NCI-H2227 (cell line): ENCODE data around the gene PRG3.

ENCODE experiments used
- DNase-seq: peaks from one replicate; lab custom pipeline; 2025; ENCODE audit not compliant: unreplicated experiment; lab: John Stamatoyannopoulos, UW

The PRG3 gene

DNA sequence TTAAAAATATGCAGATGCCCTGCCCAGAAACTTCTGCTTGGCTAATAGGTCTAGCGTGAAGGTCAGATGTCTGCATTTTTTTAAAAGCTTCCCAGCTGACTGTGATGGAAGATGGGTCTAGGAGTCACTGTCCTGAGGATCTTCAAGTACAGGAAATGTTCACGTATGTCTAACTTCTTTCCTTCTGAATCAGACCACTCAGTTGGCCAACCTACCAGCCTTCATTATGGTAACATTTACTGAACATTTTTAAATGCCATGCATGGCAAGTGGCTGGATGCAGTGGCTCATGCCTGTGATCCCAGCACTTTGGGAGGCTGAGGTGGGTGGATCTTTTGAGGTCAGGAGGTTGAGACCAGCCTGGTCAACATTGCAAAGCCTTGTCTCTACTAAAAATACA, 10.6 kb upstream of the PRG3 start:
- no peak for DNase-seq

DNA sequence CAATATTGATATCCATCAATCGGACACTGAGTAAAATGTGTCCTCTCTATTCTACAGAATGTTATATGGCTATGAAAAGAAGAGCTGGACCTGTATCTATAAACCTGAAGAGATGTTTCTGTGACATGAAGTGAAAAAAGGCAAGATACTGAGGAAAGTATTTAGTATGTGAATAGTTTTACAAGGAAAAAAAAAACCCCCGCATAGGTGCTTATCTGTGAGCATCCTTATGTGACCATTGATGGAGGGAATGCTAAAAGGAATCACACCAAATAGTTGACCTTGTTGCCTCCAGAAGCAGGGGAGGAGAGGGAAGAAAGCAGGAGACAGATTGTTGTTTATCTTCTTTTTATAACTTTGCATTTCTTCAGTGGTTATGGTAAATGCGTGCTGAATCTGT, 10.2 kb upstream of the PRG3 start:
- no peak for DNase-seq

GRCh38 chr11:57390535-57390934, 9.6 kb upstream of the PRG3 start, which contains the start of gene PRG2:
Gene PRG2 (minus strand): TSS chr11:57390650. CDS start chr11:57389944, 706 bp downstream.
- DNase-seq = no peak

DNA sequence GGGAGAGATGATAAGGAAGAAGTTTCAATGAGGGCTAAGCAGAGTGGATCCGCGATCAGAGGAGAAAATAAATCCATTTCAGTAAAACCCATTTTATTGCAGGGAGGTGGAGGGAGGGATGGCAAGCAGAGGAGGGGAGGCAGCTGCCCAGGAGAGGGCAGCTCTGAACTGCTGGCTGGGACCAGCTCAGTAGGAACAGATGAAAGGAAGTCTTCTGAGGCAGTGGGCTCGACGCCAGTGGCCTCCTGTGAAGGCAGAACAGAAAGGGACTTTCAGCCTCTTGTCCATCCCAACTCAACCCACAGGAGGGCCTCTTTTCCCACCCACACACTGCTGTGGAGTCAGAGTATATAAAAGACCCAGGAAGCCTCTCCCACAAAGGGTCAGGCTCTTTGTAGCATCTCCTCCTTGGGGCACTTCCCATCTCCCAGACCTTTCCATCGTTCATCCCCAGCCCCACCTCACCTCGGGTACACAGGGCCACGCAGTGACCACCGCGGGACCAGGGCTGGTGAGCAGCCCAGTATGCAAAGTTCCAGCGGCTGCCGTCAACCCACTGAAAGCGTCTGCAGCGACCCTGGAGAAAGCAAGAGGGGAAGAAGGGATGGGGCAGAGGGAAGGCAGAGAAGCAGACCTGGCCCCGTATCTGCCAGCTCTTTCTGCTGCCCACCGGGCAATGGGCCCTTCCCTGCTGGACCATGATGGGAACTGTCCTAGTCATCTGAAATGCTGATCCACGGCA, 6.5 kb upstream of the PRG3 start:
- no peak for DNase-seq

- DNase-seq = no peak
These were observed 5.4 kb upstream of the PRG3 start for GRCh38 chr11:57386178-57386940.

- DNase-seq = no peak
These were observed 1.2 kb downstream of the PRG3 start for GRCh38 chr11:57379732-57380131.

DNA sequence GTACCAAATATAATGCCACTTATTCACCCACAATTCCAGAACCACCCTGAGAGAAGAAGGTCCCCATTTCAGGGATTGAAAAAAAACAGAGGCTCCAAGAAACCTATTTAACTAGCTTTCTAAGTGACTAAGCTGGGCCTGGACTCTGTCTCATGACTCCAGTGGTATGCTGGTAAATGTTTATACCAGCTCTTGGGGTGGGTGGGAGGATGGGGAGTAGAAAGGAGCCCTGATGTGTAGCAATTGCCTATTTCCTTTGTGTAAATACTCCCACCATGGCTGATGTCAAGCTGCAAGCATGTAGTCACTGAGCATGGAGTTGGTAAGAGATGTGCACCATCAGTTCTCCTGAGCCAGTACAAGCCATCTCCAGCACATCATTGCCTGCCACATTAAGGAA, 2.8 kb downstream of the PRG3 start:
- no peak for DNase-seq

DNA sequence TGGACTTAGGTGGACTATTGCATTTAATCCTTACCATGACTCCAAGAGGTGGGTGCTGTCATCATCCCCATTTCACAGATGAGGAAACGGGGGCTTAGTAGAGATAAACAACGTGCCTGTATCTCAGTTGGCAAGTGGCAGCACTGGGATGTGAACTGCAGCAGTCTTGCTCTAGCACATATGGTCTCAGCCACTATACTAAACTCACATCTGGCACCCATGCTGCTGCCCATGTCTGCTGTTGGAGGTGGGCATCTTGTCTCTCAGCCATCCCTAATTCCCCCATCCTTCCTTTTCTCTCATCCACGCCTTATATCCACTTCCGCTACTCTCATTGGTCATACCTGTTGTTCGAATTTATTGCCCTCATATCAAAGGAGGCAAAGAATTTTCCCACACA, 3.8 kb downstream of the PRG3 start:
- no peak for DNase-seq

DNA sequence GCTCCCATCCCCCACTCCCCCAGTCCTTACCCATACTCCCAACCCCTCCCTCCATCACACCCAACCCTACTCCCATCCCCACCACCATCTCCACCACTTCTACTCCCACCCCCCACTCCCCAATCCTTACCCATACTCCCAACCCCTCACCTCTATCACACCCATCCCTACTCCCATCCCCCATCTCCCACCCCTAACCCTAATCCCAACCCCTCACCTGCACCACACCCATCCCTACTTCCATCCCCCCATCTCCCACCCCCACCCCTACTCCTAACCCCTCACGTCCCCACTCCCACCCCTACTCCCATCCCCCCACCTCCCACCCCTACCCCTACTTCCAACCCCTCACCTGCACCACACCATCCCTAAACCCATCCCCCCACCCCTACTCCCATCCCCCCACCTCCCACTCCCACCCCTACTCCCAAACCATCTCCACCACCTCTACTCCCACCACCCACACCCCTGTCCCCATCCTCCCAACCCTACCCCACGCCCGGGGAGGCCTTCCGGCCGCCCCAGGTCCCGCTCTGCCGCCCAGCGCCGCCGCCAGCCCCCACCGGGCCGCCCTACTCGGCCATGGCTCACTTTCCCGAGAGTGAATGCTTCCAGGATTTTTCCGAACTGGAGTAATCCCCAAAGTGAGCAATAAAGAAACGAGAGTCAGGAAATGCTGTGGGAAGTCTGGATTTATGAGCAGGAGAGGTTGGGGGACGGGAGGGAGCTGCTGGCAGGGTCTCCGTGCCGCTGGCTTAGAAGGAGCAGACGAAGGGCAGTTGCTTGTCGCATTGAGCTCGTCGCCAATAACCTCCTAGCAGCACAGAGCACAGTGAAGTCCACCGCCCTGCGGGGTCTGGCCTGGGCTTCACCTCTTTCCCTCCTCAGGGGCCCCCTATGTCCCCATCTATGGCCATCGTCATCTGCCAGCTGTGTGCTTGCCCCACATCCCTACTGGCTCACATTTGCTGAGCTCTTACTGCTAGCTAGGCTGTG, 4.6 kb downstream of the PRG3 start:
- DNase-seq = no peak

- no peak for DNase-seq
These were observed 5.5 kb downstream of the PRG3 start for GRCh38 chr11:57375490-57375889.

GRCh38 chr11:57374966-57375365, 6.0 kb downstream of the PRG3 start:
- no peak for DNase-seq

GRCh38 chr11:57373146-57373545, 7.8 kb downstream of the PRG3 start:
- DNase-seq = no peak

DNA sequence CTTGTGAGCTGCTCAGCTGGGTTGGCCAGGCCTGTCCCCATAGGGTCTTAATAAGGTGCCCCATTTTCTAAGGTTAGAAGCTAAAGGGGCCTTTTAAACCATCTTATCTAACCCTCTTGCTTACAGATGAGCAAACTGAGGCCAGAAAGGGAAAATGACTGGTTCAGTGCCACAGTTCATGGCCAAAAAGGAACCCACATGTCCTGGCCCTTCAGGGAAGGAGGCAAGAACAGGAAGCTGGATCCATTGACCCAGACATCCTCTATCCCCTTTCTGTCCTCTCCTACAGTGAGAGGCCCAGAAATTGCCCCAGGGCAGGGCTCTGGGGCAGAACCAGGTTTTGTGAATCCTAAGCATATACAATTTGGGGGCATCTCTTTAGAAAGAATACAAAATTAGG, 10.0 kb downstream of the PRG3 start:
- no peak for DNase-seq

- DNase-seq = no peak
These were observed 10.7 kb downstream of the PRG3 start for GRCh38 chr11:57370251-57370650.

DNA sequence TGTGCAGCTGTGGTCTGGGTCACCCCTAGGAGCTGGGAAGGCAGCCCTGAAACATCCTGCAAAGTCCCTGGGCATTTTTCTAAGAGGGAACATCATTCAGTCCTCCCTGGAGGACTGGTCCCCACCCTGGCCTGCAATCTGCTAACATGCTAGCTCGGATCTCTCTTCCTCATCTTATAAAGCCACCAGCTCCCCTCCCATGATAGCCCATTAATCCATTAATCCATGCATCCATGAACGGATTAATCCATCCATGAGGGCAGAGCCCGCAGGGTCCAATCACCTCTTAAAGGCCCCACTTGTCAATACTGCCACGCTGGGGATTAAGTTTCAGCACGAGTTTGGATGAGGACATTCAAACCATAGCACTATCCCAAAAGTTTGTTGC, 12.1 kb downstream of the PRG3 start:
- DNase-seq = no peak

DNA sequence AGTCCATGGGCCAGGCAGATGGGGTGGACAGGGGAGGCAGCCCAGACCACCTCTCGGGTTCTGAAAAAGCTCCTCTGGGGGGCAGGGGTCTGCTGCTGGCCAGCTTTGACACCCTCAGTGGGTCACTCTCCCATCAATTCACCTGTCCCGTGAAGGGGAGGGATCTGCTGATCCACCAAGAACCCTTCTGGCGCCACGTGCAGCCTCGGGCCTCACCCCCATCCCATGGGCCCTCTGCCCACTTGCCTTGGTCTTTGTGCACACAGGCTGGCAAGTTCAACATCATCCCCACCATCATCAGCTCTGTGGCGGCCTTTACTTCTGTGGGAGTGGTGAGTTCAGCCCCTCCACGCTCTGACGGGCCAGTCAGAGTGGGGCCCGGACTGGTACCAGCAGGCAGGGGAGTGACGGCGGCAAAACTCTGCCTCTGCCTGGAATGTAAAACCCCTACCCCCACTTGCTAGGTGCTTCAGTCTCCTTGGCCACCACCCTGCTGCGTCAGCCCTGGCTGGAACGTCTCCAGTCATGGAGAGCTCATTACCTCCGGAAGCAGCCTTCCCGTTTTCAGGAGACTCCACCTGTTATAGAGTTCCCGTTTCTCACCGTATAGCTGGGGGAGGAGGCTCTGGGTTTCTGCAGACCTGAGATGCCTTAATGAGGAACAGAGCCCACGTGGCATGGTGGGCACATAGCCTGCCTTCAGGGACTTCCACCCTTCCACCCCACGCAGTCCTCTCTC, 12.7 kb downstream of the PRG3 start:
- DNase-seq = no peak

DNA sequence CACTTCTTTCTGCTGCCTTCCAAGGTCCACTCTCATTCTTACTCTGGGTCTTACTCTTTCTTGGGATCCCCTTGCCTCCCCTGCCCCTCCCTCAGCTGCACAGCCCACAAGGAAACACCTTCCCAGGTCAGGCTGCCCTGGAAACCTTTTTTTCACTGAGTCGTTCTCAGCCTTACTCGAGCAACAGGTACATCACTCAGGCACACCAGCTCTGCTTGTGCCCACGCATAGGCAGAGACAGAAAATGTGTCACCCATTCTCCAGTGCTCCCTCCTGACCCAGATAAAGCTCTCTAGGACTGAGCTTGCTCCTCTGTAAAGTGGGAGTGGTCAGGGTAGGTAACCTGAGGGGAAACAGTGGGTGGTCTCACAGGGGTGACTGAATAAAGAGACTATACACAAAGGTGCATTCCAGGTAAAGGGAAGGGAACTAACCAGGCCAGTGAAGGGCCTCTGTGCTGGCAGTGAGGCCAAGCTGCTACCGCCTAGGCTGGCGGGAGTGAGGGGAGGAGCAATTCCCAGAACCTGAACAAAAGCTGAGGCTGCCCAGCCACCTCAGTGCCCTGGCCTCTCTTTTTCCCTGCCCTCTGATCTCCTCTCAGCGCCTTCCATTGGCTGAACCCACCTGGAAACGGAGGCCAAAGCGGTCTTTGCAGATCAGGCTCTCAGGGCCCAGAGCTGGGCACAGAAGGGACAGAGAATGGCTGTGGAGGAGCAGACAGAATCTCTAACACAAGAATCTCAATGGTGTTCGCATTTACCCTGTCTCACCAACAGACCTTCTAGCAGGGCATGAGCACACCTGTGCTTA, 15.9 kb downstream of the PRG3 start:
- DNase-seq = no peak

DNA sequence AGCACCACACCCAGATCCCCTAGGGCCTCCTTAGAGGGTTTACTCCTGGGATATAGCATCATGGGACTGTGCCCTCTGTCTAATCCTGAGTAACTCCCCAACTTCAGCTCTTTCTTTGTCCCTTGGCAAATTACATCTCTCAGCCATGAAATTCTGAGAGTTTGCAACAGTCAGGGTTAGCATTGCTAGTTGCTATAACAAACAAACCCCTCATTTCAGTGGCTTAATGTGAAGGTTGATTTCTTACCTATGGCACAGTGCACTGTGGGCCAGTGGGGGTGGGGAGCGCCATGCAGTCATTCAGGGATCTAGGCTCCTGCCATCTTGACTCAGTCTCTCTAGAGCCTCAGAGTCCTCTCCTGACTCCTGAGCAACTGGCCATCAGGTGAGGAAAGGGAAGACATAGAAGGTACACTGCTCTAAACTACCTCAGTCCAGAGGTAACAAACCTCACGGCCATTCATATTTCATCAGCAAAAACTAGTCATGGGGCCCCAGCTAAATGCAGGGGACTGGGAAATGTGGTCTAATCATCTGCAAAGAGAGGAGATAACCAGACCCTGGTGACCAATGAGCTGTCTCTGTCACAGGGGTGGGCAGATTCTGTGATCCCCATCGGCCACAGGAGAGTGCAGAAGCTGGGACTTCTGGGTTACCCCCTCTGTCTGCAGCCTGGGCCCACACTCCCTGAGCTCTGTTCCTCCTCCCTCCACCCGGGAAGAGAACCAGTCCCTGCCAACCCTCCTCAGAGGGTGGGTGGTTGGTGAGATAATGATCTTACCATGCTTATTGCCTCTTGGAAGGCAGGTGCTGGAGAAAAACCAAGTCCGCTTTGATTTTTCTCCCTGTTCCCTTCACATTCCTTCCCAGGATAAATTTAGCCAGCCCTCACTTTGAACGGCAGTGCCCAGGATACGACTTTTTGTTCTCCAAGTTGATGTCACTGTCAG, 17.5 kb downstream of the PRG3 start:
- no peak for DNase-seq

DNA sequence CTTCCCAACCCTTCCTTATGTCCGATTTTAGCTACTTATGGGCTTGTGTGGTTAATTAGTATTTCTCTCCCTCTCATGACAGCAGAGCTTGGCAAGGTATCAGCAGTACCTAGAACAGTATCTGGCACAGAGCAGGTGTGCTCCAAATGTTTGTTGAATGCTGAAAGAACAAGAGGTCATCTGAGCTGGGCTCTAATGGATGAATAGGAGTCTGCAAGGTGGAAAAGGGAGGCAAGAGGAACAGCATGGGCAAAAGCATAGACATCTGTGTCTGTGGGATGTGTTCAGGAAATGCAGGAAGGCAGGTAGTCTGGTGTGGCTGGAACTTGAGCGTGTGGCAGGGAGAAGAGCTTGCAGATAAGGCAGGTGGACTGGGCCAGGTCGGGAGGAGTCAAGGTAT, 19.0 kb downstream of the PRG3 start:
- DNase-seq = no peak
